IPS DF 6.9 (cell line): ENCODE measurements around the gene DNAJB6.
"Not testable (repeated sequence)": the region's sequence is repeated elsewhere in the genome, so short reads cannot be mapped to it uniquely, and the experiment has no call there.

ENCODE experiments used
- DNase-seq: peaks from one replicate; pipeline ENCODE4 v3.0.0-alpha.2; 2013; ENCODE audit warnings: low read depth, low spot score
- H3K27ac ChIP-seq: one replicate; pipeline ENCODE4 v1.5.1; 2013; ENCODE audit warnings: low read length, control low read depth
- H3K27me3 ChIP-seq: 2 replicates; pipeline ENCODE4 v1.6.1; 2013; ENCODE audit warnings: mild to moderate bottlenecking, low read length; ENCODE audit not compliant: control insufficient read depth, insufficient read depth
- H3K36me3 ChIP-seq: 2 replicates; pipeline ENCODE4 v1.6.1; 2013; ENCODE audit warnings: low read length; ENCODE audit not compliant: control insufficient read depth, insufficient read depth
- H3K4me1 ChIP-seq: 2 replicates; pipeline ENCODE4 v1.6.1; 2013; ENCODE audit warnings: low read length; ENCODE audit not compliant: control insufficient read depth, insufficient read depth
- H3K4me3 ChIP-seq: 2 replicates; pipeline ENCODE4 v1.5.1; 2013; ENCODE audit warnings: mild to moderate bottlenecking, low read length
- H3K9me3 ChIP-seq: 2 replicates; pipeline ENCODE4 v1.6.1; 2013; ENCODE audit warnings: low read length, inconsistent platforms; ENCODE audit not compliant: control insufficient read depth, insufficient read depth
- WGBS: extraction: QIAGEN DNeasy Blood & Tissue Kit; methylation state at CpG from one replicate; pipeline ENCODE4 v1.1.7; 2013; ENCODE audit warnings: mixed read lengths, missing lambda C conversion rate; ENCODE audit not compliant: insufficient read length, insufficient coverage; 5-methylcytosine and 5-hydroxymethylcytosine counted together

The DNAJB6 gene

GRCh38 chr7:157442993-157443831 is 106.4 kb downstream of the DNAJB6 start:
- Histone ChIP-seq H3K27ac (no peak overlapping the region), H3K4me1 (no peaks in the 10 kb centered on the region), H3K27me3 (no peaks in the 10 kb centered on the region), H3K4me3 (no peak overlapping the region), H3K9me3 (peaks cover 26% of the 10 kb centered on the region), H3K36me3 (no peaks in the 10 kb centered on the region; the same call in 1 of the 2 replicates)
- no CpG with 5 or more reads among the region's 42 CpGs for WGBS
- DNase-seq, result no peak

- no peak overlapping the region for H3K27ac ChIP-seq
- no peak overlapping the region for H3K4me3 ChIP-seq
- H3K9me3 ChIP-seq, result peaks cover 26% of the 10 kb centered on the region
- H3K27me3 ChIP-seq, result no peaks in the 10 kb centered on the region
- H3K36me3 ChIP-seq, result no peaks in the 10 kb centered on the region; the same call in 1 of the 2 replicates
- DNase-seq, result no peak
- no CpG with 5 or more reads among the region's 27 CpGs for WGBS
- no peaks in the 10 kb centered on the region for H3K4me1 ChIP-seq
Observed at GRCh38 chr7:157444011-157444842, 107.4 kb downstream of the DNAJB6 start.

GRCh38 chr7:157444843-157445135 is 108.0 kb downstream of the DNAJB6 start:
- H3K27ac ChIP-seq, result no peak overlapping the region
- H3K4me1 ChIP-seq, result no peaks in the 10 kb centered on the region
- DNase-seq, result no peak
- H3K36me3 ChIP-seq, result no peaks in the 10 kb centered on the region; the same call in 1 of the 2 replicates
- H3K27me3 ChIP-seq, result no peaks in the 10 kb centered on the region
- no CpG with 5 or more reads among the region's 9 CpGs for WGBS
- peaks cover 22% of the 10 kb centered on the region for H3K9me3 ChIP-seq
- H3K4me3 ChIP-seq, result no peak overlapping the region

GRCh38 chr7:157445246-157445955 is 108.6 kb downstream of the DNAJB6 start:
- no peak for DNase-seq
- no peaks in the 10 kb centered on the region for H3K27me3 ChIP-seq
- H3K27ac ChIP-seq, result no peak overlapping the region
- no CpG with 5 or more reads among the region's 16 CpGs for WGBS
- H3K4me1 ChIP-seq, result no peaks in the 10 kb centered on the region
- H3K36me3 ChIP-seq, result no peaks in the 10 kb centered on the region; the same call in 1 of the 2 replicates
- no peak overlapping the region for H3K4me3 ChIP-seq
- H3K9me3 ChIP-seq, result peaks cover 16% of the 10 kb centered on the region

- Histone ChIP-seq H3K27me3 (no peaks in the 10 kb centered on the region), H3K27ac (no peak overlapping the region), H3K9me3 (peaks cover 14% of the 10 kb centered on the region), H3K36me3 (no peaks in the 10 kb centered on the region; the same call in 1 of the 2 replicates), H3K4me3 (no peak overlapping the region), H3K4me1 (no peaks in the 10 kb centered on the region)
- no peak for DNase-seq
- no CpG with 5 or more reads among the region's 11 CpGs for WGBS
Observed at GRCh38 chr7:157445956-157446295, 109.1 kb downstream of the DNAJB6 start.

GRCh38 chr7:157446322-157446721 is 109.5 kb downstream of the DNAJB6 start:
- no peak overlapping the region for H3K4me3 ChIP-seq
- WGBS, result no CpG with 5 or more reads among the region's 6 CpGs
- H3K4me1 ChIP-seq, result no peaks in the 10 kb centered on the region
- DNase-seq, result no peak
- H3K36me3 ChIP-seq, result no peaks in the 10 kb centered on the region; the same call in 1 of the 2 replicates
- no peaks in the 10 kb centered on the region for H3K27me3 ChIP-seq
- H3K27ac ChIP-seq, result no peak overlapping the region
- peaks cover 13% of the 10 kb centered on the region for H3K9me3 ChIP-seq

- H3K4me1 ChIP-seq, H3K36me3 ChIP-seq, H3K4me3 ChIP-seq, H3K27me3 ChIP-seq, H3K27ac ChIP-seq, H3K9me3 ChIP-seq, DNase-seq: not testable (repeated sequence)
- WGBS, result no CpG with 5 or more reads among the region's 12 CpGs
Observed at GRCh38 chr7:157454003-157454402, 117.2 kb downstream of the DNAJB6 start.

GRCh38 chr7:157457355-157458253 is 120.8 kb downstream of the DNAJB6 start:
- no CpG with 5 or more reads among the region's 27 CpGs for WGBS
- no peak overlapping the region for H3K4me3 ChIP-seq
- H3K4me1 ChIP-seq, result no peaks in the 10 kb centered on the region
- no peaks in the 10 kb centered on the region for H3K27me3 ChIP-seq
- H3K27ac ChIP-seq, result no peak overlapping the region
- H3K9me3 ChIP-seq, result peaks cover 9% of the 10 kb centered on the region
- no peak for DNase-seq
- H3K36me3 ChIP-seq, result no peaks in the 10 kb centered on the region

GRCh38 chr7:157458254-157458633 is 121.4 kb downstream of the DNAJB6 start:
- Histone ChIP-seq H3K9me3 (peaks cover 13% of the 10 kb centered on the region), H3K4me1 (no peaks in the 10 kb centered on the region), H3K36me3 (no peaks in the 10 kb centered on the region), H3K4me3 (no peak overlapping the region), H3K27me3 (no peaks in the 10 kb centered on the region), H3K27ac (no peak overlapping the region)
- no CpG with 5 or more reads among the region's 9 CpGs for WGBS
- DNase-seq, result no peak
